ENCODE measurements around the gene PTGS2. TPM values are rescaled to one million over a fixed set of nuclear protein-coding genes. Genes with fewer than 3 reads are reported as not detected.

PTGS2 gene
- polyA plus RNA-seq (ENCODE audit: insufficient read length in 3 of 3) = under 1 TPM; 0.54 to 0.93 (median 0.84) TPM
- long read RNA-seq, donor 1 = 0 reads
- long read RNA-seq, donor 2 = 0 reads
- long read RNA-seq, donor 3 = 0 reads
- long read RNA-seq, donor 4 = 0 reads
- long read RNA-seq, donor 5 = 0 reads
- long read RNA-seq, donor 6 = 0 reads
- long read RNA-seq, donor 7 = 0 reads
- long read RNA-seq, donor 8 = 0 reads
- long read RNA-seq, donor 9 = 0 reads
- long read RNA-seq, donor 10 = 0 reads
- long read RNA-seq, donor 11 = 0 reads
- long read RNA-seq, donor 12 = 0 reads
- long read RNA-seq, donor 13 = 0 reads
- long read RNA-seq, donor 14 = 0 reads
- long read RNA-seq, donor 15 = 0 reads
- long read RNA-seq, donor 16 = 0 reads

GRCh38 chr1:186680245-186681061 is at the start of gene PTGS2:
PTGS2 (minus strand) TSS chr1:186680423; CDS start chr1:186680290, 133 bp downstream.
- DNase-seq = peak; percentile 64

GRCh38 chr1:186722711-186723309 is 42.6 kb upstream of the PTGS2 start:
- DNase-seq = no peak

- DNase-seq = no peak
Measured at GRCh38 chr1:186717286-186717685, 37.1 kb upstream of the PTGS2 start.

GRCh38 chr1:186715887-186716809 is 35.9 kb upstream of the PTGS2 start:
- DNase-seq = no peak

- no peak for DNase-seq
Measured at GRCh38 chr1:186710696-186711095, 30.5 kb upstream of the PTGS2 start.

GRCh38 chr1:186708694-186709097 is 28.5 kb upstream of the PTGS2 start:
- DNase-seq = no peak

GRCh38 chr1:186703209-186703766 is 23.1 kb upstream of the PTGS2 start:
- DNase-seq = no peak

- no peak for DNase-seq
Measured at GRCh38 chr1:186700722-186701121, 20.5 kb upstream of the PTGS2 start.

GRCh38 chr1:186699519-186699918 is 19.3 kb upstream of the PTGS2 start:
- no peak for DNase-seq

- DNase-seq = no peak
Measured at GRCh38 chr1:186689907-186690306, 9.7 kb upstream of the PTGS2 start.

GRCh38 chr1:186689376-186689775 is 9.2 kb upstream of the PTGS2 start:
- DNase-seq = no peak

- DNase-seq = no peak
Measured at GRCh38 chr1:186683652-186684410, 3.6 kb upstream of the PTGS2 start.

- DNase-seq = no peak
Measured at GRCh38 chr1:186682736-186683135, 2.5 kb upstream of the PTGS2 start.

- DNase-seq = no peak
Measured at GRCh38 chr1:186681801-186682200, 1.6 kb upstream of the PTGS2 start.

- no peak for DNase-seq
Measured at GRCh38 chr1:186681121-186681520, 898 bp upstream of the PTGS2 start.

GRCh38 chr1:186679924-186680244 is 339 bp downstream of the PTGS2 start:
- no peak for DNase-seq

GRCh38 chr1:186678155-186678554 is 2.1 kb downstream of the PTGS2 start:
- DNase-seq = no peak

GRCh38 chr1:186672596-186672995 is 7.6 kb downstream of the PTGS2 start:
- no peak for DNase-seq

- DNase-seq = no peak
Measured at GRCh38 chr1:186672131-186672530, 8.1 kb downstream of the PTGS2 start.

- DNase-seq = no peak
Measured at GRCh38 chr1:186671136-186671825, 8.9 kb downstream of the PTGS2 start.
